K562 (cell line): ENCODE measurements around the gene ADSS2. TPM values are rescaled to one million over a fixed set of nuclear protein-coding genes. Genes with fewer than 3 reads are reported as not detected.

Source experiments
- CBX1 ChIP-seq: sonication (generic); IDR thresholded peaks from 2 replicates; pipeline ENCODE4 v1.6.1; 2016; ENCODE audit warnings: antibody characterized with exemption, low read depth, mild to moderate bottlenecking
- GATA2 ChIP-seq: sonication (generic); formaldehyde crosslinking; IDR thresholded peaks from 2 replicates; pipeline ENCODE4 v1.4.0; 2020; ENCODE audit warnings: mild to moderate bottlenecking, missing genetic modification reagents
- RB1 ChIP-seq: fragments of 450-650 bp; IDR thresholded peaks from 2 replicates; pipeline ENCODE4 v1.6.1; 2017; ENCODE audit warnings: low read depth, mild to moderate bottlenecking
- SMAD4 ChIP-seq: fragments of 250-450 bp; sonication (Bioruptor Pico); conservative IDR thresholded peaks from 2 replicates; pipeline ENCODE4 v1.8.0; 2021; ENCODE audit warnings: inconsistent platforms, mild to moderate bottlenecking, moderate library complexity
- SMC3 ChIP-seq: conservative IDR thresholded peaks from 2 replicates; pipeline ENCODE4 v1.6.1; 2011; ENCODE audit warnings: low read depth, low read length, improper control_type of control experiment; ENCODE audit not compliant: insufficient read depth
- ZNF175 ChIP-seq: fragments of 200-800 bp; sonication (Bioruptor generic); IDR thresholded peaks from 2 replicates; pipeline ENCODE4 v1.6.1; 2016; ENCODE audit warnings: low read depth, mild to moderate bottlenecking, missing genetic modification characterization, missing compliant biosample characterization
- ZNF184 ChIP-seq: sonication (generic); formaldehyde crosslinking; IDR thresholded peaks from 2 replicates; pipeline ENCODE4 v1.5.0; 2020; ENCODE audit warnings: missing genetic modification reagents
- ZNF347 ChIP-seq: fragments of 450-650 bp; formaldehyde crosslinking; IDR thresholded peaks from 2 replicates; pipeline ENCODE4 v1.4.0; 2020; ENCODE audit warnings: low read depth, mild to moderate bottlenecking, moderate library complexity
- ZNF76 ChIP-seq: fragments of 250-450 bp; sonication (Bioruptor Pico); IDR thresholded peaks from 2 replicates; pipeline ENCODE4 v1.4.0; 2020; ENCODE audit warnings: mild to moderate bottlenecking, moderate library complexity, borderline replicate concordance
- polyA plus RNA-seq, 8 experiments: library from polyadenylated mRNA; depleted of rRNA in 4 of 8; stranded (reverse) in 5 of 8; unstranded in 3 of 8; fragments of >200 nt; fragmentation: Nextera tagmentation in 2 of 8; fragmentation: Illumina TruSeq in 1 of 8; extraction: Ambion mirVana in 2 of 8; extraction: Trizol in 1 of 8; gene quantifications; 2 replicates each; pipeline versions ENCODE4 v1.2.1 to v1.2.3, GENCODE V29; 2011 to 2014; ENCODE audit warnings: inconsistent platforms in 1 of 8, missing spikeins in 1 of 8
- total RNA-seq, 7 experiments: library from RNA; depleted of rRNA in 6 of 7; stranded (reverse); fragments of >200 nt in 6 of 7; fragmentation: Illumina TruSeq in 2 of 7; extraction: Trizol in 2 of 7; gene quantifications; 2 replicates each; pipeline versions ENCODE4 v1.2.1 to v1.2.3, GENCODE V29; 2011 to 2021; ENCODE audit warnings: low replicate concordance in 1 of 7
- TF ChIP-seq, protein P1 (sequence below), 2 experiments: fragments of 450-650 bp; IDR thresholded peaks; 2 replicates each; pipeline ENCODE4 v1.6.1; 2018; ENCODE audit warnings: mild to moderate bottlenecking in 2 of 2, low read depth in 1 of 2; ENCODE audit not compliant: partially characterized antibody in 2 of 2
- TF ChIP-seq, protein P2 (sequence below), 2 experiments: fragments of 450-650 bp in 1 of 2; sonication (generic) in 1 of 2; formaldehyde crosslinking in 1 of 2; IDR thresholded peaks; 2 replicates each; pipeline versions ENCODE4 v1.7.1 to v1.9.0; 2016 to 2022; ENCODE audit warnings: inconsistent platforms in 1 of 2, mild to moderate bottlenecking in 1 of 2, missing genetic modification reagents in 1 of 2
- TF ChIP-seq, protein P3 (sequence below): fragments of 450-650 bp; IDR thresholded peaks from 2 replicates; pipeline ENCODE4 v1.6.1; 2016; ENCODE audit warnings: antibody characterized with exemption

The ADSS2 gene
- total and polyA plus RNA-seq, 9 of the 15 experiments (the other 6 are each of a cell fraction or from before 2014, with no cell fraction given): 8.8 to 63.8 (median 59.4) TPM

DNA sequence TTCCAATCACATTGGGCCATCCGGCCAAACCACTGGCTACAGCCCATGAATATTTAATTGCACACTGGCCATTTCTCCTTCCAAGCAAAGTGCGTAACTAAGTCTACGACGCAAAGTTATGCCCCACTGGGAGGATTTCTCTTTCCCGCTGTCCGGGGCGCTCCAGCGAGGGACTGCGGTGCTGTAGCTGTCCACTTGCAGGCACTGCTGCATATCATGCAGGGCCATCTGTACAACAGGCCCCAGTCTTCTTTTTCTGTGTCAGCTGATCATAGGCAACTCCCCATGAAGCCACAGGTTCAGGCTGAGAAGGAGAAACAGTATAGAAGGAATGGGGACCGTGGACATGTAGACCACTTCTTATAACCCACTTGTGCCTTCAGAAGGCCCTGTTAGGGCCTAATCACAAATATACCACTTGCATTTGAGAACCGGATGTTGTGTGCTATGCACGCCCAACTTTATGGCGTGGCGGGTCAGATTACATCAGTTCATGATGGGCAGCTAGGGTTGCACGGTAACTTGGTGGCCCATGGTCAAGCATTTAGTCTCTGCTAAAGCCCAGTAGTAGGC is 58.0 kb downstream of the ADSS2 start (continued):
- TF ChIP-seq, protein P1, sequence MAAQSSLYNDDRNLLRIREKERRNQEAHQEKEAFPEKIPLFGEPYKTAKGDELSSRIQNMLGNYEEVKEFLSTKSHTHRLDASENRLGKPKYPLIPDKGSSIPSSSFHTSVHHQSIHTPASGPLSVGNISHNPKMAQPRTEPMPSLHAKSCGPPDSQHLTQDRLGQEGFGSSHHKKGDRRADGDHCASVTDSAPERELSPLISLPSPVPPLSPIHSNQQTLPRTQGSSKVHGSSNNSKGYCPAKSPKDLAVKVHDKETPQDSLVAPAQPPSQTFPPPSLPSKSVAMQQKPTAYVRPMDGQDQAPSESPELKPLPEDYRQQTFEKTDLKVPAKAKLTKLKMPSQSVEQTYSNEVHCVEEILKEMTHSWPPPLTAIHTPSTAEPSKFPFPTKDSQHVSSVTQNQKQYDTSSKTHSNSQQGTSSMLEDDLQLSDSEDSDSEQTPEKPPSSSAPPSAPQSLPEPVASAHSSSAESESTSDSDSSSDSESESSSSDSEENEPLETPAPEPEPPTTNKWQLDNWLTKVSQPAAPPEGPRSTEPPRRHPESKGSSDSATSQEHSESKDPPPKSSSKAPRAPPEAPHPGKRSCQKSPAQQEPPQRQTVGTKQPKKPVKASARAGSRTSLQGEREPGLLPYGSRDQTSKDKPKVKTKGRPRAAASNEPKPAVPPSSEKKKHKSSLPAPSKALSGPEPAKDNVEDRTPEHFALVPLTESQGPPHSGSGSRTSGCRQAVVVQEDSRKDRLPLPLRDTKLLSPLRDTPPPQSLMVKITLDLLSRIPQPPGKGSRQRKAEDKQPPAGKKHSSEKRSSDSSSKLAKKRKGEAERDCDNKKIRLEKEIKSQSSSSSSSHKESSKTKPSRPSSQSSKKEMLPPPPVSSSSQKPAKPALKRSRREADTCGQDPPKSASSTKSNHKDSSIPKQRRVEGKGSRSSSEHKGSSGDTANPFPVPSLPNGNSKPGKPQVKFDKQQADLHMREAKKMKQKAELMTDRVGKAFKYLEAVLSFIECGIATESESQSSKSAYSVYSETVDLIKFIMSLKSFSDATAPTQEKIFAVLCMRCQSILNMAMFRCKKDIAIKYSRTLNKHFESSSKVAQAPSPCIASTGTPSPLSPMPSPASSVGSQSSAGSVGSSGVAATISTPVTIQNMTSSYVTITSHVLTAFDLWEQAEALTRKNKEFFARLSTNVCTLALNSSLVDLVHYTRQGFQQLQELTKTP (IDR thresholded peaks at IDR 0.05; ENCODE audit: low read depth in 1 of 2, partially characterized antibody in 2 of 2): peak in 1 of 2 experiments; percentile 29
- TF ChIP-seq SMAD4 (CRISPR knock-in tag) (peak; percentile 92), ZNF347 (CRISPR knock-in tag) (no peak), ZNF184 (CRISPR knock-in tag) (no peak), RB1 (0 out of 2 replicates have a peak, but pooled peaks have one; percentile 68), GATA2 (CRISPR knock-in tag) (peak; percentile 88), SMC3 (peak; percentile 32), CBX1 (0 out of 2 replicates have a peak, but pooled peaks have one; percentile 74), ZNF175 (peak; percentile 78; the same call in 1 of the 2 replicates), ZNF76 (CRISPR knock-in tag) (peak; percentile 85)
- TF ChIP-seq, protein P2, sequence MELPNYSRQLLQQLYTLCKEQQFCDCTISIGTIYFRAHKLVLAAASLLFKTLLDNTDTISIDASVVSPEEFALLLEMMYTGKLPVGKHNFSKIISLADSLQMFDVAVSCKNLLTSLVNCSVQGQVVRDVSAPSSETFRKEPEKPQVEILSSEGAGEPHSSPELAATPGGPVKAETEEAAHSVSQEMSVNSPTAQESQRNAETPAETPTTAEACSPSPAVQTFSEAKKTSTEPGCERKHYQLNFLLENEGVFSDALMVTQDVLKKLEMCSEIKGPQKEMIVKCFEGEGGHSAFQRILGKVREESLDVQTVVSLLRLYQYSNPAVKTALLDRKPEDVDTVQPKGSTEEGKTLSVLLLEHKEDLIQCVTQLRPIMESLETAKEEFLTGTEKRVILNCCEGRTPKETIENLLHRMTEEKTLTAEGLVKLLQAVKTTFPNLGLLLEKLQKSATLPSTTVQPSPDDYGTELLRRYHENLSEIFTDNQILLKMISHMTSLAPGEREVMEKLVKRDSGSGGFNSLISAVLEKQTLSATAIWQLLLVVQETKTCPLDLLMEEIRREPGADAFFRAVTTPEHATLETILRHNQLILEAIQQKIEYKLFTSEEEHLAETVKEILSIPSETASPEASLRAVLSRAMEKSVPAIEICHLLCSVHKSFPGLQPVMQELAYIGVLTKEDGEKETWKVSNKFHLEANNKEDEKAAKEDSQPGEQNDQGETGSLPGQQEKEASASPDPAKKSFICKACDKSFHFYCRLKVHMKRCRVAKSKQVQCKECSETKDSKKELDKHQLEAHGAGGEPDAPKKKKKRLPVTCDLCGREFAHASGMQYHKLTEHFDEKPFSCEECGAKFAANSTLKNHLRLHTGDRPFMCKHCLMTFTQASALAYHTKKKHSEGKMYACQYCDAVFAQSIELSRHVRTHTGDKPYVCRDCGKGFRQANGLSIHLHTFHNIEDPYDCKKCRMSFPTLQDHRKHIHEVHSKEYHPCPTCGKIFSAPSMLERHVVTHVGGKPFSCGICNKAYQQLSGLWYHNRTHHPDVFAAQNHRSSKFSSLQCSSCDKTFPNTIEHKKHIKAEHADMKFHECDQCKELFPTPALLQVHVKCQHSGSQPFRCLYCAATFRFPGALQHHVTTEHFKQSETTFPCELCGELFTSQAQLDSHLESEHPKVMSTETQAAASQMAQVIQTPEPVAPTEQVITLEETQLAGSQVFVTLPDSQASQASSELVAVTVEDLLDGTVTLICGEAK (IDR thresholded peaks at IDR 0.05): 0 out of 2 replicates have a peak, but pooled peaks have one; percentile 53
- TF ChIP-seq, protein P2 (CRISPR knock-in tag; IDR thresholded peaks at IDR 0.05): no peak
- TF ChIP-seq, protein P3, sequence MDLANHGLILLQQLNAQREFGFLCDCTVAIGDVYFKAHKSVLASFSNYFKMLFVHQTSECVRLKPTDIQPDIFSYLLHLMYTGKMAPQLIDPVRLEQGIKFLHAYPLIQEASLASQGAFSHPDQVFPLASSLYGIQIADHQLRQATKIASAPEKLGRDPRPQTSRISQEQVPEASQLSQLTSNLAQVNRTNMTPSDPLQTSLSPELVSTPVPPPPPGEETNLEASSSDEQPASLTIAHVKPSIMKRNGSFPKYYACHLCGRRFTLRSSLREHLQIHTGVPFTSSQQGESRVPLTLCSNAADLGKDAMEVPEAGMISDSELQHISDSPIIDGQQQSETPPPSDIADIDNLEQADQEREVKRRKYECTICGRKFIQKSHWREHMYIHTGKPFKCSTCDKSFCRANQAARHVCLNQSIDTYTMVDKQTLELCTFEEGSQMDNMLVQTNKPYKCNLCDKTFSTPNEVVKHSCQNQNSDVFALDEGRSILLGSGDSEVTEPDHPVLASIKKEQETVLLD: no peak
